WERI-Rb-1 (cell line): ENCODE results near the gene ADCY5.

Source experiments
- DNase-seq: peaks from one replicate; pipeline ENCODE4 v3.0.0-alpha.2; 2020
- H3K27ac ChIP-seq: fragments of 250-450 bp; sonication (Bioruptor Pico); 2 replicates; pipeline ENCODE4 v1.5.1; 2020; ENCODE audit warnings: mild to moderate bottlenecking, moderate library complexity
- H3K27me3 ChIP-seq: fragments of 250-450 bp; sonication (Bioruptor Pico); 2 replicates; pipeline ENCODE4 v1.5.1; 2021; ENCODE audit warnings: mild to moderate bottlenecking, low read depth, moderate library complexity; ENCODE audit not compliant: insufficient read depth, severe bottlenecking
- H3K36me3 ChIP-seq: fragments of 250-450 bp; sonication (Bioruptor Pico); 2 replicates; pipeline ENCODE4 v1.5.1; 2020; ENCODE audit warnings: mild to moderate bottlenecking, moderate library complexity
- H3K4me3 ChIP-seq: 2 replicates; pipeline ENCODE4 v1.5.1; 2011; ENCODE audit warnings: low read depth, mild to moderate bottlenecking, control low read depth, low read length
- H3K9me3 ChIP-seq: fragments of 250-450 bp; sonication (Bioruptor Pico); 2 replicates; pipeline ENCODE4 v1.5.1; 2021; ENCODE audit warnings: mild to moderate bottlenecking, moderate library complexity; ENCODE audit not compliant: severe bottlenecking
- CTCF ChIP-seq: IDR thresholded peaks from 2 replicates; pipeline ENCODE4 v1.5.1; 2011; ENCODE audit warnings: low read depth, mild to moderate bottlenecking, control low read depth, inconsistent platforms, low read length

The ADCY5 gene

DNA sequence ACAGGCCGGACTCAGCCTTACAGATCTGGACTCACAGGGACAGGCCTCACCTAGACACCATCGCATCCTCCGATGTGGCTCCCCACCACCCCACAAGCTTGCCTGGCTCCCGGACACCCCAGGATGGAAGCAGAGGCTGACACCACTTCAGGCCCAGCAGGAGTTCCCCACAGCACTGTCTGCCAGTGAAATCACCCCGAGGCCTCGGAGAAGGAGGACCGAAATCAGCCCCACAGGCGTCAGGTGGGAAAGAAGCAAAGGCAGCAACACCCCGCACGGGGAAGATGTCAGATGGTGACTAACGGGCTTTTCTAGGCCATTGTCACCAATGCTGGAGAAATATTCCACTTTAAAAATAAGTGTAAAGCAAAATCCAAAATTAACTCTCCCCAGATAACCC, 18.6 kb downstream of the ADCY5 start:
- H3K27ac ChIP-seq: no peak overlapping the region
- TF ChIP-seq CTCF: no peak
- H3K4me3 ChIP-seq: no peak overlapping the region
- DNase-seq: no peak
- H3K27me3 ChIP-seq: no peaks in the 10 kb centered on the region
- no peaks in the 10 kb centered on the region for H3K36me3 ChIP-seq
- no peaks in the 10 kb centered on the region for H3K9me3 ChIP-seq

DNA sequence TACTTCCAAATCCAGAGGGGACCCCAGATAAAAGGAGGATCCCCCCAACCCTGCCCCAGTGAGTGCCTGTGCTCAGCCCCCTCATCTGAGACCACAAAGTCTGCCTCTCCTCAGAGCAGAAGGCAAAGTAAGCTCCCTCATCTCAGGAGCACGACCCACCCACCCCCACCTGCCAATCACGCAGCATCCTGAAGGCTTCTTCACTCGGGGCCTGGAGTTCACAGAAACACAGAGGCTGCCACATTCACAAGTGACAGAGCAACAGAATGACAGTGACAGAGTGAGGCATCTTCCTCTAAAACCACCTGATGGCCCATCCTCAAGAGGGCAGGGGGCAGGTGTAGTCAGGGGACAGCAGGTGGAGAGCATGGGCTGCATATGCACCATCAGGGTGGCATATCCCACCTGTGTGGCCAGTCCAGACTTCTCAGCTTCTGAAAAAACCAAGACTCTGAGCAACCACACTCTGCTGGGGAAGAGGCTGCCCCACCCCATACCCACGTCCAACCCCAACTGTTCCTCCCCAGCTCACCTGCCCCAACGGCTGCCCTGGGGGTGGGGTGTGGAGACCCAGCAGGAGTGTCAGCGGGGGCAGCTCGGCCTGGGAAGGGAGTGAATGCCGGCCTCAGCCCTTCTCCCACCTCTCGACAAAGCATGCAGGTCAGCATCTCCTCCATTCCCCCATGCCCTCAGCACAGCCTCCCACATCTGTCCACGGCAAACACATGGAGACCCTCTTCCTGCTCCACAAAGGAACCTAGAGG, 19.3 kb downstream of the ADCY5 start:
- no peaks in the 10 kb centered on the region for H3K36me3 ChIP-seq
- no peak overlapping the region for H3K27ac ChIP-seq
- H3K4me3 ChIP-seq: no peak overlapping the region
- TF ChIP-seq CTCF: no peak
- DNase-seq: no peak
- H3K9me3 ChIP-seq: no peaks in the 10 kb centered on the region
- H3K27me3 ChIP-seq: no peaks in the 10 kb centered on the region

DNA sequence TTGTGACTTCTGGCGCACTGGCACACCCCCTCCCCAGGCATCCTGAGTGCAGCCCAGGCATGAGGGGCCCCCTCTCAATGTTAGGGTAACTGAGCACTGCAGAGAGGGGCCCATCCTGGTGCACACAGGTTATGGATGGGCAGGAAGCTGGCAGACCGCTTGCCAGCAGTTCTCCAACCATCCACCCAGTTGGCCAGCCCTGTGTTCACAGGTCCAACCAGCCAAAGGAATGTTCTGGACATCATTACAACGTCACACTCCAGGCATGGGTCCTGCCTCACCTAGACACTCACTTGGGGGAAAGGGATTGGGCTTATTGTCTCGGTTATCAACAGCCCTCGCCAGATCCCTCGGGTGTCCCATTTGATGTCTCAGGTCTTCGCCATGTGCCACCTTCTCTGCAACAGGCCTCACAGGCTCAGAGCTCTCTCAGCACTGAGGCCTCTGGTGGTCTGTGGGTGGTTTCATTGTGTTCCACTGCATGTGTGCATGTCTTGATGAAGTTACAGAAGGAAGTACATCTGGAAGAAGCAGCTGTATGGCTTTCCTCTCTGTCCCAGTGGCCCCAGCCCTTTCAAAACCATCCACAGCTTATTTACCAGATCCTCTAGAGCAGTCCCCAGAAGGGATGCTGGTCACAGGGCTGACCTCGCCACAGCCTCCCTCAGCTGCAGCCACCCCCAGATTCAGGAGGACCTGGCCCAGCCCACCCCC, 23.7 kb downstream of the ADCY5 start:
- TF ChIP-seq CTCF: no peak
- no peak for DNase-seq
- no peaks in the 10 kb centered on the region for H3K9me3 ChIP-seq

DNA sequence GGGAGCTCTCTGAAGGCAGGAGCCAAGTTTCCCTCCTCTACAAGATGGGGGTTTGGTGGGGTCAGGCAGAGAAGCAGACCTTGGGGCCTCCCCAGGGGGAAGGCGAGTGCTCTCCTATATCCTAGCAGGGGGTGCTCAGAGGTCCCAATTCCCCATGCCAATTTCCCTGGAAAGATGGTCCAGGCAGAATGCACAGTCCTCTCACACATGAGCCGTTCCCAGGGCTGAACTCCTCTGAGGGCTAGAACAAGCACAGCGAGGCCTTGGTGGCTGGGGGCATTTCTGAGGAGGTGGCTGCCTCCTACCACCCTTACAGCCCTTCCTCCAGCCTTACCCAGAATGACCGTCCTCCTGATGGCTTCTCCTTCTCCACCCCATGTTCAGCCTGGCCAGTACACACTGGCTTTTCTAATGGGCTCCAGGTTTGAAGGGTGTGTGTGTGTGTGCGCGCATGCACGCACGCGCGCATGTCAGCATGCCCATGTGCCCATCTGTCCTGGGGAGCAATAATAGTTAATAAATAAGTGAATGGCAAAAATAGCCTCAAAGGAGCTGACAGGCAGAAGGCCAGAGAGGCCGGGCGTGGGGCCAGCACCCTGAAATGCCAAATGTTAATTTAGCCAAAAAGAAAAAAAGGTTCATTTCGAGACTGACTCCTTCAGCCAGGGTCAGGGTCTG, 24.4 kb downstream of the ADCY5 start:
- H3K4me3 ChIP-seq: no peak overlapping the region
- H3K27me3 ChIP-seq: no peaks in the 10 kb centered on the region
- H3K27ac ChIP-seq: no peak overlapping the region
- H3K9me3 ChIP-seq: no peaks in the 10 kb centered on the region
- no peak for DNase-seq
- no peaks in the 10 kb centered on the region for H3K36me3 ChIP-seq
- no peak for TF ChIP-seq CTCF

More for the DNA sequence above, 23.7 kb downstream of the ADCY5 start:
- H3K27me3 ChIP-seq: no peaks in the 10 kb centered on the region
- no peak overlapping the region for H3K27ac ChIP-seq
- H3K36me3 ChIP-seq: no peaks in the 10 kb centered on the region
- no peak overlapping the region for H3K4me3 ChIP-seq

- Histone ChIP-seq H3K4me3 (no peak overlapping the region), H3K27me3 (no peaks in the 10 kb centered on the region), H3K27ac (no peak overlapping the region), H3K9me3 (no peaks in the 10 kb centered on the region), H3K36me3 (no peaks in the 10 kb centered on the region)
- no peak for TF ChIP-seq CTCF
- peak; percentile 47 for DNase-seq
Measured at GRCh38 chr3:123423806-123424205, 25.1 kb downstream of the ADCY5 start.
